LNCAP (cell line): Measurements from ENCODE around the gene MSH2.

Experiments used
- TF ChIP-seq, protein P1 (sequence below): fragments of 450-650 bp; IDR thresholded peaks from 2 replicates; pipeline ENCODE4 v1.5.1; 2017; ENCODE audit warnings: mild to moderate bottlenecking

MSH2 gene

DNA sequence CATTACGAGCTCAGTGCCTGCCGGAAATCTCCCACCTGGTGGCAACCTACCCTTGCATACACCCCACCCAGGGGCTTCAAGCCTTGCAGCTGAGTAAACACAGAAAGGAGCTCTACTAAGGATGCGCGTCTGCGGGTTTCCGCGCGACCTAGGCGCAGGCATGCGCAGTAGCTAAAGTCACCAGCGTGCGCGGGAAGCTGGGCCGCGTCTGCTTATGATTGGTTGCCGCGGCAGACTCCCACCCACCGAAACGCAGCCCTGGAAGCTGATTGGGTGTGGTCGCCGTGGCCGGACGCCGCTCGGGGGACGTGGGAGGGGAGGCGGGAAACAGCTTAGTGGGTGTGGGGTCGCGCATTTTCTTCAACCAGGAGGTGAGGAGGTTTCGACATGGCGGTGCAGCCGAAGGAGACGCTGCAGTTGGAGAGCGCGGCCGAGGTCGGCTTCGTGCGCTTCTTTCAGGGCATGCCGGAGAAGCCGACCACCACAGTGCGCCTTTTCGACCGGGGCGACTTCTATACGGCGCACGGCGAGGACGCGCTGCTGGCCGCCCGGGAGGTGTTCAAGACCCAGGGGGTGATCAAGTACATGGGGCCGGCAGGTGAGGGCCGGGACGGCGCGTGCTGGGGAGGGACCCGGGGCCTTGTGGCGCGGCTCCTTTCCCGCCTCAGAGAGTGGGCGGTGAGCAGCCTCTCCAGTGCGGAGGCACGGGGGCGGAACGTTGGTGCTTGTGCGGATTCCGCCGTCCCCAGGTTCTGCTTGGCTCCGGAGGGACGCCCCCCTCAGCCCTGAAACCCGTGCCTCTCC lies at the start of gene MSH2:
TSS of gene MSH2 (plus strand) at position 352 of the 804 bp plus-strand sequence. CDS start at position 388, 36 bp downstream.
- TF ChIP-seq, protein P1, sequence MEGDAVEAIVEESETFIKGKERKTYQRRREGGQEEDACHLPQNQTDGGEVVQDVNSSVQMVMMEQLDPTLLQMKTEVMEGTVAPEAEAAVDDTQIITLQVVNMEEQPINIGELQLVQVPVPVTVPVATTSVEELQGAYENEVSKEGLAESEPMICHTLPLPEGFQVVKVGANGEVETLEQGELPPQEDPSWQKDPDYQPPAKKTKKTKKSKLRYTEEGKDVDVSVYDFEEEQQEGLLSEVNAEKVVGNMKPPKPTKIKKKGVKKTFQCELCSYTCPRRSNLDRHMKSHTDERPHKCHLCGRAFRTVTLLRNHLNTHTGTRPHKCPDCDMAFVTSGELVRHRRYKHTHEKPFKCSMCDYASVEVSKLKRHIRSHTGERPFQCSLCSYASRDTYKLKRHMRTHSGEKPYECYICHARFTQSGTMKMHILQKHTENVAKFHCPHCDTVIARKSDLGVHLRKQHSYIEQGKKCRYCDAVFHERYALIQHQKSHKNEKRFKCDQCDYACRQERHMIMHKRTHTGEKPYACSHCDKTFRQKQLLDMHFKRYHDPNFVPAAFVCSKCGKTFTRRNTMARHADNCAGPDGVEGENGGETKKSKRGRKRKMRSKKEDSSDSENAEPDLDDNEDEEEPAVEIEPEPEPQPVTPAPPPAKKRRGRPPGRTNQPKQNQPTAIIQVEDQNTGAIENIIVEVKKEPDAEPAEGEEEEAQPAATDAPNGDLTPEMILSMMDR, result no peak

DNA sequence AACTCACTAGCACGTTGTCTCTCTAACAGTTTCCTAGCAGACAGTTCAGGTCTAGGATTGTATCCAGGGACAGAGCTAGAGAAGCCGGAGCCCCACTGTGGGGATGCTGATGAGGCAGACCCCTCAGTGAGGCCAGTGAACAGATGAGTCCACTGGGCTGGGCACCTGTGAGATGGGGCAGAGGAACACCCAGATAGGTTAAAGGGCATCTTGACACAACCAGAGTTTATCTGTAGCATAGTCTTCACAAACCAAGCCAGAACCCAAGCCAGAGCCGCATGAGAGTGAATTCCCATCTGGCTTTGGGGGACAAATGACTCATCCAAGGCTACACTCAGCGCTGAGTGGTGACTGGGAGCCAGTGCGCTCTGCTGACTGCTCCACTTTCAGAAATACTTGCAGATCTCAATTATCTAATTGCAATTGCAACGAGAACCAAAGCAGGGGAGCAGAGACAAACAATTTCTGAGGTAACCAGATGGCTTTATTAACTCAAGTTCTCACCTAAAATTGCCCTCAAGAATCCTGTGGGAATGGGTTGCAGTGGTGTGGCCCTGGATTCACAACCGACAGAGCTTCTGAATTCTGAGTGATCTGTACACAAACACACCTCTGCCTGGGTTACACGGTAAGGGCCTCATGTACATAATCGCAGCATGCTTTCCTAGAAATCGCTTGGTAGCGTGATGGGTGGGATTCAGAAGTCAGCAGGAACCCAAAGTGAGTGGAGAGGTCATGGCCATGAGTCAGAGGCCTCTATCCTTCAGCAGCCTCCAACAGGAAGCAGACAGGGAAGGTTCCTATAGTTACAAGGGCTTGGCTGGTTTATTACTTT lies 48.7 kb upstream of the MSH2 start:
- TF ChIP-seq, protein P1, result no peak

DNA sequence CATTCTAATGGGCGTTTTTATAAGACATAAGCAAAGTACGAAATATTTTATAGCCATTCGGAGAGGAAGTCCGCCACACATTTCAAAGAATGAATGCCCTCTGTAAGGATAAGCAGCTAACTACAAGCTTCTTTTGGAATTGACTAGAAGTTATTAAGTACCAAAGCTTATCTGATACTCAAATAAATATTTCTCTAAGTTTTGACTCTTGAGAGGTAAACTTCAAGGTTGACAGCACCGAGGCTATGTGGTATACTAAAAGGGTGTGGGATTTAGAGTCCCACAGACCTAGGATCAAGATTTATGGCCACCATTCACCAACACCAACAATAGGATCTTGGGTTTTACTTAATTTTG lies 48.1 kb upstream of the MSH2 start:
- TF ChIP-seq, protein P1, result no peak

DNA sequence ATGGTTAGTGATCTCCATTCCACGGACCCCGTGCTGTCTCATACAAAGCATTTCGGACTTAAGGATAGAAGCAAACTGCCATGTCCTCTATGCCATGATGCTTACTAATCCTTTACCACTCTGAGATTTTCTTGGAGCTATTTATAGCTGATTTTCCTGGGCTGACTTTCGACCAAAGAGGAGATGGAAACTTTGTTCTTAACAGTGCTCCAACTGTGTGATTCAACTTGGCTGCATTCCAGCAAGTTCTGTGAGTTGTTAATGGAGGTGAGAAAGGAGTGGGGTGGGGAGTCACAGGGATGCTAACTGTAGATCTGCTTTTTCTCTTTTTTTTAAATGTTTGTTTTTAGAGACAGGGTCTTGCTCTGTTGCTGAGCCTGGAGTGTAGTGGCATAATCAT lies 45.5 kb upstream of the MSH2 start:
- TF ChIP-seq, protein P1, result no peak

DNA sequence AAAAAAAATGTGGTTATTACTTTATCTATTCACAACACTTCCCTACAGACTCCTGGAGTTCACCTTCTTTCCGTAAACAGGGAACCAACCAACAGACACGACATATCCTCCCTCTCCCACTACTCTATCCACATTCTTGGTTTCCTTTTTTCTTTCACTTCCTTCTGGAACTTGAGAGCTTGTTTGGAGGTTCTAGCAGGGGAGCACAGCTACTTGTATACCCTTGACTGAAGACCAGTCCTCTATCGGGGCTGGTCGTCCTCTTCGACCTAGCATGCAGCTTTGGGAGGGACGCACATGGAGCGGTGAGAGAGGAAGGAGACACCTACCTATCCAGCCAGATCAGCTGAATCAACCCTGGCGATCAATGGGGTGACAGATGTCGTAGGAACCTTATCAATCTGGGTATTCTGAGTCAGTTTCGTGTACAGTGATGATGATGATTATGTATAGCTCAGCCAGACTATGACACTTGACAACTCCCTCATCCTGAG lies 43.5 kb upstream of the MSH2 start:
- TF ChIP-seq, protein P1, result no peak

DNA sequence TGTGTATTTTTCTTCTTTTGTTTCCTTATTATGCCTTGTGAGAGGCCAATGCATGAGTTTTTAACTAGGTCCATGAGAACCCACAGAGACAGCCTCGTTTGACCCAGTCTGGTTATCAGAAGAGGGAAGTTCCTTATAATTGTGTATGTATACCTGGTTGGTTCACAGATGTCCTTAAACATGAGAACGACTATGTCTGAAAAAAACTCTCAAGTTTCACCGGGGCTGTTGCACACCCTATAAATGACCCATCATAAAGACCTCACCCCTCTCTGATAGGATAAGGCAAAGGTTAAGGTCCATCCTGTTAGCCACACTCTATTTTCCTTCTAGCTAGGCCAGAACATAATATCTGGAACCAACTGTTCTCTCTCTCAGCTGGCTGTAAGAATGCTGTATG lies 42.7 kb upstream of the MSH2 start:
- TF ChIP-seq, protein P1, result no peak

DNA sequence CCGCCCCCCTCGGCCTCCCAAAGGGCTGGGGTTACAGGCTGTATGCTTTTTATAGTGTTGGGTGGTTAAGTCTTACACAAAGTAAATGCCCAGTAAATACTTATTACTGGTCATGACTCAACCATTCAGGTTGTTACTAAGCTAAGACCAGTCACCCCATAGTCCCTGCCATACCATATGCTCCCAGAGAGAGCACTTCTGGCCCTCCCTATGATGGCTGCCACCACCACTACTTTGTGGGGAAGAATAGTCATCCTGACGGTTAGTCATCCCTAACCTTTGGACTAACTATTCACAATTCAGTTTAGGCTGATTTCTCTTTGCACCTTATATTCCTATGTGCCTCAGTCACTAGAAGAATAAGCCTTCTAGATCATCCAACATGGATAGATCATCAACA lies 42.0 kb upstream of the MSH2 start:
- TF ChIP-seq, protein P1, result no peak
